CD14-positive monocyte (primary cell): Measurements from ENCODE around the gene SPOPL. TPM values are rescaled to one million over a fixed set of nuclear protein-coding genes. Genes with fewer than 3 reads are reported as not detected.

Source experiments
- DNase-seq, 3 donors: peaks; one replicate each; pipeline ENCODE4 v3.0.0-alpha.2; 2011 to 2022
- H2AFZ ChIP-seq: 2 replicates; pipeline ENCODE4 v1.6.0; 2012; ENCODE audit warnings: mild to moderate bottlenecking, low read depth, low read length, inconsistent platforms; ENCODE audit not compliant: insufficient read depth, poor library complexity, severe bottlenecking
- H3K27ac ChIP-seq, 2 donors: 1 replicate in 1 of 2; 2 replicates in 1 of 2; pipeline ENCODE4 v1.5.1; 2012 to 2013; ENCODE audit warnings: low read length in 2 of 2, control low read depth in 1 of 2, inconsistent platforms in 1 of 2, low read depth in 1 of 2, mild to moderate bottlenecking in 1 of 2
- H3K27me3 ChIP-seq, 2 donors: one replicate each; pipeline versions ENCODE4 v1.6.0 to v1.6.1; 2011 to 2013; ENCODE audit warnings: low read length in 2 of 2; ENCODE audit not compliant: control insufficient read depth in 2 of 2, insufficient read depth in 2 of 2
- H3K36me3 ChIP-seq, 2 donors: replicated peaks in 1 of 2; 1 replicate in 1 of 2; 2 replicates in 1 of 2; pipeline versions ENCODE4 v1.5.1 to v1.6.1; 2012 to 2013; ENCODE audit warnings: low read length in 2 of 2, control low read depth in 1 of 2, inconsistent platforms in 1 of 2, mild to moderate bottlenecking in 1 of 2; ENCODE audit not compliant: insufficient read depth in 2 of 2, control insufficient read depth in 1 of 2
- H3K4me1 ChIP-seq, 2 donors: 1 replicate in 1 of 2; 2 replicates in 1 of 2; pipeline versions ENCODE4 v1.5.1 to v1.6.1; 2012 to 2013; ENCODE audit warnings: low read length in 2 of 2, control low read depth in 1 of 2, inconsistent platforms in 1 of 2, mild to moderate bottlenecking in 1 of 2, moderate library complexity in 1 of 2; ENCODE audit not compliant: insufficient read depth in 2 of 2, control insufficient read depth in 1 of 2
- H3K4me2 ChIP-seq: replicated peaks from 2 replicates; pipeline ENCODE3; 2012; ENCODE audit warnings: low read length, moderate library complexity, mild to moderate bottlenecking; ENCODE audit not compliant: poor library complexity, severe bottlenecking; ENCODE audit errors: extremely low read depth
- H3K4me3 ChIP-seq, 3 experiments: fragments of 200-600 bp in 1 of 3; sonication (generic) in 1 of 3; replicated peaks in 1 of 3; 1 replicate in 2 of 3; 2 replicates in 1 of 3; pipeline ENCODE4 v1.5.1; 2011 to 2013; ENCODE audit warnings: low read length in 3 of 3, mild to moderate bottlenecking in 3 of 3, control low read depth in 2 of 3, low read depth in 2 of 3, inconsistent platforms in 1 of 3, moderate library complexity in 1 of 3
- H3K79me2 ChIP-seq: 2 replicates; pipeline ENCODE4 v1.6.0; 2012; ENCODE audit warnings: mild to moderate bottlenecking, control low read depth, inconsistent platforms, low read length, moderate library complexity; ENCODE audit not compliant: insufficient read depth
- H3K9ac ChIP-seq: 2 replicates; pipeline ENCODE4 v1.6.0; 2017; ENCODE audit warnings: low read length, mild to moderate bottlenecking; ENCODE audit not compliant: insufficient read depth, poor library complexity, severe bottlenecking
- H3K9me3 ChIP-seq, 2 donors: replicated peaks in 1 of 2; 1 replicate in 1 of 2; 2 replicates in 1 of 2; pipeline versions ENCODE4 v1.5.1 to v1.6.1; 2012 to 2013; ENCODE audit warnings: low read length in 2 of 2, control low read depth in 1 of 2; ENCODE audit not compliant: control insufficient read depth in 1 of 2, insufficient read depth in 1 of 2
- H4K20me1 ChIP-seq: 2 replicates; pipeline ENCODE4 v1.6.0; 2012; ENCODE audit warnings: mild to moderate bottlenecking, low read length, control low read depth, moderate library complexity; ENCODE audit not compliant: insufficient read depth
- H3K27ac Mint-ChIP-seq, 7 donors: one replicate each; pipeline ENCODE4 v1.8.0; 2020; ENCODE audit warnings: mild to moderate bottlenecking in 7 of 7, mixed read lengths in 7 of 7, moderate library complexity in 6 of 7, inconsistent platforms in 2 of 7
- H3K27me3 Mint-ChIP-seq, 3 donors: one replicate each; pipeline ENCODE4 v1.8.0; 2021 to 2022; ENCODE audit warnings: low read depth in 3 of 3, mild to moderate bottlenecking in 3 of 3, mixed read lengths in 3 of 3, moderate library complexity in 3 of 3, inconsistent platforms in 1 of 3
- H3K36me3 Mint-ChIP-seq, 2 donors: one replicate each; pipeline ENCODE4 v1.8.0; 2020; ENCODE audit warnings: mixed read lengths in 2 of 2, inconsistent platforms in 1 of 2, mild to moderate bottlenecking in 1 of 2
- H3K4me1 Mint-ChIP-seq: one replicate; pipeline ENCODE4 v1.8.0; 2020; ENCODE audit warnings: mild to moderate bottlenecking, mixed read lengths
- H3K4me3 Mint-ChIP-seq, 2 donors: one replicate each; pipeline ENCODE4 v1.8.0; 2020; ENCODE audit warnings: mild to moderate bottlenecking in 2 of 2, mixed read lengths in 2 of 2, moderate library complexity in 1 of 2
- H3K9me3 Mint-ChIP-seq, 7 donors: one replicate each; pipeline ENCODE4 v1.8.0; 2020 to 2022; ENCODE audit warnings: mixed read lengths in 7 of 7, mild to moderate bottlenecking in 6 of 7, moderate library complexity in 6 of 7, inconsistent platforms in 2 of 7
- WGBS: methylation state at CpG from one replicate; pipeline ENCODE4 v1.1.5; 2013; ENCODE audit warnings: missing lambda C conversion rate; ENCODE audit not compliant: insufficient coverage; 5-methylcytosine and 5-hydroxymethylcytosine counted together
- intact Hi-C, 2 donors: fragments of 100-400 bp; cut with micrococcal nuclease; formaldehyde crosslinking; loops; one replicate each; pipeline versions ENCODE4 v1.15.0 to v1.15.1; 2023
- polyA plus RNA-seq, 3 donors: library from polyadenylated mRNA; depleted of rRNA in 1 of 3; unstranded in 2 of 3; stranded (reverse) in 1 of 3; fragments of 300-500 nt in 2 of 3; fragments of >200 nt in 1 of 3; fragmentation: Illumina TruSeq in 2 of 3; gene quantifications; 1 replicate in 2 of 3; 2 replicates in 1 of 3; pipeline ENCODE4 v1.2.3, GENCODE V29; 2012 to 2021
- TF ChIP-seq, protein P1 (sequence below): fragments of 200-600 bp; IDR thresholded peaks from one replicate; pipeline ENCODE4 v1.8.0; 2022; ENCODE audit warnings: antibody characterized with exemption, mild to moderate bottlenecking

The SPOPL gene
- polyA plus RNA-seq, 3 donors: 13.1 to 22.4 (median 18.1) TPM

- DNase-seq: no peak
- Histone ChIP-seq H3K27ac (no peak overlapping the region), H3K4me1 (no peaks in the 10 kb centered on the region), H3K79me2 (no peaks in the 10 kb centered on the region), H3K4me3 (no peak overlapping the region), H3K36me3 (no peaks in the 10 kb centered on the region), H3K9me3 (no peaks in the 10 kb centered on the region), H3K27me3 (no peaks in the 10 kb centered on the region), H3K4me2 (no peak overlapping the region), H3K9ac (no peak overlapping the region), H2AFZ (no peak overlapping the region), H4K20me1 (no peaks in the 10 kb centered on the region)
- TF ChIP-seq, protein P1, sequence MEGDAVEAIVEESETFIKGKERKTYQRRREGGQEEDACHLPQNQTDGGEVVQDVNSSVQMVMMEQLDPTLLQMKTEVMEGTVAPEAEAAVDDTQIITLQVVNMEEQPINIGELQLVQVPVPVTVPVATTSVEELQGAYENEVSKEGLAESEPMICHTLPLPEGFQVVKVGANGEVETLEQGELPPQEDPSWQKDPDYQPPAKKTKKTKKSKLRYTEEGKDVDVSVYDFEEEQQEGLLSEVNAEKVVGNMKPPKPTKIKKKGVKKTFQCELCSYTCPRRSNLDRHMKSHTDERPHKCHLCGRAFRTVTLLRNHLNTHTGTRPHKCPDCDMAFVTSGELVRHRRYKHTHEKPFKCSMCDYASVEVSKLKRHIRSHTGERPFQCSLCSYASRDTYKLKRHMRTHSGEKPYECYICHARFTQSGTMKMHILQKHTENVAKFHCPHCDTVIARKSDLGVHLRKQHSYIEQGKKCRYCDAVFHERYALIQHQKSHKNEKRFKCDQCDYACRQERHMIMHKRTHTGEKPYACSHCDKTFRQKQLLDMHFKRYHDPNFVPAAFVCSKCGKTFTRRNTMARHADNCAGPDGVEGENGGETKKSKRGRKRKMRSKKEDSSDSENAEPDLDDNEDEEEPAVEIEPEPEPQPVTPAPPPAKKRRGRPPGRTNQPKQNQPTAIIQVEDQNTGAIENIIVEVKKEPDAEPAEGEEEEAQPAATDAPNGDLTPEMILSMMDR: no peak
- Mint-ChIP-seq H3K4me3 (no peak overlapping the region), H3K27me3 (peaks cover 0 to 2% (median 0%) of the 10 kb centered on the region in 3 donors), H3K36me3 (peaks cover 4 to 13% of the 10 kb centered on the region in 2 donors), H3K27ac (no peak overlapping the region), H3K4me1 (no peaks in the 10 kb centered on the region), H3K9me3 (no peaks in the 10 kb centered on the region)
- intact Hi-C loops: no loop called here
- WGBS: 100% methylated on average over 1 of the region's 4 CpGs
Observed at GRCh38 chr2:138490673-138491494, 10.7 kb upstream of the SPOPL start.

DNA sequence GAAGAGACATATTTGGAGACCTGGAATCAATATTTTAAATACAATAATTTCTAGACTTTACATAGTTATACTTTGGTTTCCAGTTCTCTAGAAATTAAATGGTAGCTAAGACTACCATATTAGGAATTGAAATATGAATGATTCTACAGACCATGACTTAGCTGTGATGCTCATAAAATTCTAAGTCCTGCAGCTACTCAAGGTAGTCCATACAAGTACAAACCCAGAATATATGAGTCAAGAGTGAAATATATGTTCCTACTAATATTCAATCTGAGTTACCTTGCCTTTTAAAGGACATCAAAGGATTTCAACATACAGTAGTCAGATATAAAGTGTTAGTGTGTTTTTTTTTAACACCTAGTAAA is 10.1 kb upstream of the SPOPL start:
- no peak overlapping the region for H3K27ac Mint-ChIP-seq
- no peaks in the 10 kb centered on the region for H3K9me3 Mint-ChIP-seq
- DNase-seq: no peak
- H3K9me3 ChIP-seq: no peaks in the 10 kb centered on the region
- no peaks in the 10 kb centered on the region for H3K27me3 ChIP-seq
- H3K36me3 Mint-ChIP-seq: peaks cover 8 to 15% of the 10 kb centered on the region in 2 donors
- H3K4me2 ChIP-seq: no peak overlapping the region
- no peak overlapping the region for H3K4me3 ChIP-seq
- intact Hi-C loops: no loop called here
- no peak overlapping the region for H3K4me3 Mint-ChIP-seq
- no peak overlapping the region for H3K9ac ChIP-seq
- H3K27ac ChIP-seq: no peak overlapping the region
- H3K4me1 ChIP-seq: no peaks in the 10 kb centered on the region
- peaks cover 0 to 2% (median 0%) of the 10 kb centered on the region in 3 donors for H3K27me3 Mint-ChIP-seq
- H3K36me3 ChIP-seq: no peaks in the 10 kb centered on the region
- TF ChIP-seq, protein P1: no peak
- H3K4me1 Mint-ChIP-seq: no peaks in the 10 kb centered on the region
- no peaks in the 10 kb centered on the region for H3K79me2 ChIP-seq
- no peaks in the 10 kb centered on the region for H4K20me1 ChIP-seq
- H2AFZ ChIP-seq: no peak overlapping the region
